Measurements from ENCODE around the gene CLEC2A.

GRCh38 chr12:9951026-9951675 is 19.0 kb upstream of the CLEC2A start:
- TF ChIP-seq EZH2 (IDR thresholded peaks at IDR 0.05; ENCODE audit: insufficient read depth, poor library complexity, severe bottlenecking) (no peak), EZH2phosphoT487 (IDR thresholded peaks at IDR 0.05; ENCODE audit: insufficient read depth, low read depth) (no peak)
